ENCODE data around the gene NCKAP1. TPM values are rescaled to one million over a fixed set of nuclear protein-coding genes. Genes with fewer than 3 reads are reported as not detected.
"Not testable (repeated sequence)": the region's sequence is repeated elsewhere in the genome, so short reads cannot be mapped to it uniquely, and the experiment has no call there.

The NCKAP1 gene
- total RNA-seq, 1 experiment from 2014 or later = 76.2 TPM

DNA sequence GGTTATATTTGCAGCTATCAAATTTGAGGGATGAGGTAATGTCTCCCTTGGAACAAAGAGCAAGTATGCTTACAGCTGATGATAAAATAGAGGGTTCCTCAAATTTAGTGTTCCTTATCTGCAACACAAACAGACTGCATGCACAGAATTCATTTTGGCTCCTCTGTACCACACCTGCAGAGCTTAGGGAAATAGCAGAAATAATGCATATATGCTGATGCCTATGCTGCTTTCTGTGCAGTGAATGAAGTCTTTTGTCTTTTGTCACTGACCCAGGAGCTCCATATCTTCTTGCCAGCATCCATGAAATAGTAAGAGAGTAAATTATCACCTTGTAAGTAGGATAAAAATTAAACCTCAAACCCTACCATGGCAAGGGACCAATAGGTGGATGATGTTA, 69.8 kb downstream of the NCKAP1 start:
- Histone ChIP-seq H3K27me3 (ENCODE audit: low read length) (no peaks in the 10 kb centered on the region), H3K4me2 (ENCODE audit: low read length) (no peak overlapping the region), H3F3A (ENCODE audit: low read length, unreplicated experiment) (no peaks in the 10 kb centered on the region), H2AFZ (ENCODE audit: low read length) (no peak overlapping the region), H3K9ac (ENCODE audit: low read length) (no peak overlapping the region), H3K27ac (ENCODE audit: low read length) (no peak overlapping the region), H3K4me3 (ENCODE audit: low read length) (no peak overlapping the region), H3K9me2 (replicated peaks; ENCODE audit: low read length) (no peaks in the 10 kb centered on the region), H3K36me3 (ENCODE audit: low read depth, low read length) (peaks cover 48% of the 10 kb centered on the region), H3K9me3 (ENCODE audit: low read length) (no peaks in the 10 kb centered on the region), H4K20me1 (ENCODE audit: low read length) (no peaks in the 10 kb centered on the region), H3K79me2 (ENCODE audit: low read length) (no peaks in the 10 kb centered on the region), H3K4me1 (ENCODE audit: insufficient read depth, low read length) (no peaks in the 10 kb centered on the region)
- BruUV-seq (replicated peaks) = no TSS peak
- ATAC-seq (no peak), DNase-seq (no peak)
- intact Hi-C loops (cut with micrococcal nuclease) = no loop called here
- CTCF ChIA-PET = no interaction called here
- TF ChIP-seq EZH2 (IDR thresholded peaks at IDR 0.05; ENCODE audit: low read length, unreplicated experiment) = no peak
- TF ChIP-seq, protein P1, sequence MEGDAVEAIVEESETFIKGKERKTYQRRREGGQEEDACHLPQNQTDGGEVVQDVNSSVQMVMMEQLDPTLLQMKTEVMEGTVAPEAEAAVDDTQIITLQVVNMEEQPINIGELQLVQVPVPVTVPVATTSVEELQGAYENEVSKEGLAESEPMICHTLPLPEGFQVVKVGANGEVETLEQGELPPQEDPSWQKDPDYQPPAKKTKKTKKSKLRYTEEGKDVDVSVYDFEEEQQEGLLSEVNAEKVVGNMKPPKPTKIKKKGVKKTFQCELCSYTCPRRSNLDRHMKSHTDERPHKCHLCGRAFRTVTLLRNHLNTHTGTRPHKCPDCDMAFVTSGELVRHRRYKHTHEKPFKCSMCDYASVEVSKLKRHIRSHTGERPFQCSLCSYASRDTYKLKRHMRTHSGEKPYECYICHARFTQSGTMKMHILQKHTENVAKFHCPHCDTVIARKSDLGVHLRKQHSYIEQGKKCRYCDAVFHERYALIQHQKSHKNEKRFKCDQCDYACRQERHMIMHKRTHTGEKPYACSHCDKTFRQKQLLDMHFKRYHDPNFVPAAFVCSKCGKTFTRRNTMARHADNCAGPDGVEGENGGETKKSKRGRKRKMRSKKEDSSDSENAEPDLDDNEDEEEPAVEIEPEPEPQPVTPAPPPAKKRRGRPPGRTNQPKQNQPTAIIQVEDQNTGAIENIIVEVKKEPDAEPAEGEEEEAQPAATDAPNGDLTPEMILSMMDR (conservative IDR thresholded peaks at IDR 0.05; ENCODE audit: low read depth, low read length) = no peak
- TF ChIP-seq EZH2phosphoT487 (IDR thresholded peaks at IDR 0.05; ENCODE audit: borderline replicate concordance, low read length) = no peak
- POLR2A ChIA-PET (ENCODE audit: unreplicated experiment) = no interaction called here

DNA sequence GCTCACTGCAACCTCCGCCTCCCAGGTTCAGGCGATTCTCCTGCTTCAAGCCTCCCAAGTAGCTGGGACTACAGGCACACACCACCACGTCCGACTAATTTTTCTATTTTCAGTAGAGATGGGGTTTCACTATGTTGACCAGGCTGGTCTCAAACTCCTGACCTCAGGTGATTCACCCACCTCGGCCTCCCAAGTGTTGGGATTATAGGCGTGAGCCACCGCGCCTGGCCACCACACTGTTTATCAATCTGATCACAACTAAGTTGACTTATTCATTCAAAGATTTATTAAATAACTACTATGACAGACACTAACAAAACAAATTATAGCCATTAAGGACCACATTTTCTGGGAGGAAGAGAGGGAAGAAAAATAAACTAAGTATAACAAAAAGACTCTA, 71.9 kb downstream of the NCKAP1 start:
- POLR2A ChIA-PET (ENCODE audit: unreplicated experiment); H3K79me2 ChIP-seq (ENCODE audit: low read length); CTCF ChIA-PET; H3K4me2 ChIP-seq (ENCODE audit: low read length); H3K4me3 ChIP-seq (ENCODE audit: low read length); H3K9me3 ChIP-seq (ENCODE audit: low read length); H3K4me1 ChIP-seq (ENCODE audit: insufficient read depth, low read length); H4K20me1 ChIP-seq (ENCODE audit: low read length); H3F3A ChIP-seq (ENCODE audit: low read length, unreplicated experiment); H3K9me2 ChIP-seq (replicated peaks; ENCODE audit: low read length); H3K27ac ChIP-seq (ENCODE audit: low read length); H2AFZ ChIP-seq (ENCODE audit: low read length); BruUV-seq (replicated peaks); ATAC-seq; H3K9ac ChIP-seq (ENCODE audit: low read length); H3K27me3 ChIP-seq (ENCODE audit: low read length); intact Hi-C loops (cut with micrococcal nuclease); DNase-seq: not testable (repeated sequence)
- peaks cover 42% of the 10 kb centered on the region for H3K36me3 ChIP-seq (ENCODE audit: low read depth, low read length)

DNA sequence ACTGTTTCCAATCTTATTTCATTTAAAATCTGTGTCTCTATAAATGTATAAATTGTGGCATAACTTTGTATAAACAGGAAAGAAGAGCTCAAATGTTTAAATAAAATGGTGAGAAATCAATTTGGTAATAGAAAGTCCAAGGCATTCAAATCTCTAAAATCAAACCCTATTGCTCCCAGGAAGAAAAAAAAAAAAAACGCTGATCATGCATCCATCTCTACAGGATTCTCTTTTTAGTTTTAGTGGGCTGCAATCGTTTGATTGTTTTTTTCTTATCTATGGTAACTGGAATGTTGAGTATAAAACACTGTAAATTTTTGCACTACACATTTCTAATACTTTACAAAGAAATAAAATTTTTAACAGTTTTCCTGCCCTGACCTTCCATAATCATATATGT, 75.6 kb downstream of the NCKAP1 start:
- Histone ChIP-seq H4K20me1 (ENCODE audit: low read length) (no peaks in the 10 kb centered on the region), H3K9me2 (replicated peaks; ENCODE audit: low read length) (no peaks in the 10 kb centered on the region), H3K9ac (ENCODE audit: low read length) (no peak overlapping the region), H3K4me2 (ENCODE audit: low read length) (no peak overlapping the region), H3K4me1 (ENCODE audit: insufficient read depth, low read length) (no peaks in the 10 kb centered on the region), H3K79me2 (ENCODE audit: low read length) (no peaks in the 10 kb centered on the region), H3F3A (ENCODE audit: low read length, unreplicated experiment) (no peaks in the 10 kb centered on the region), H3K36me3 (ENCODE audit: low read depth, low read length) (peaks cover 34% of the 10 kb centered on the region), H3K9me3 (ENCODE audit: low read length) (no peaks in the 10 kb centered on the region), H3K27ac (ENCODE audit: low read length) (no peak overlapping the region), H3K4me3 (ENCODE audit: low read length) (no peak overlapping the region), H2AFZ (ENCODE audit: low read length) (no peak overlapping the region), H3K27me3 (ENCODE audit: low read length) (no peaks in the 10 kb centered on the region)
- intact Hi-C loops (cut with micrococcal nuclease) = no loop called here
- CTCF ChIA-PET = no interaction called here
- BruUV-seq (replicated peaks) = no TSS peak
- ATAC-seq (no peak), DNase-seq (no peak)
- TF ChIP-seq EZH2phosphoT487 (IDR thresholded peaks at IDR 0.05; ENCODE audit: borderline replicate concordance, low read length) = no peak
- no peak for TF ChIP-seq EZH2 (IDR thresholded peaks at IDR 0.05; ENCODE audit: low read length, unreplicated experiment)
- TF ChIP-seq, protein P1 (conservative IDR thresholded peaks at IDR 0.05; ENCODE audit: low read depth, low read length) = no peak
- POLR2A ChIA-PET (ENCODE audit: unreplicated experiment) = interaction anchor here (0.6 kb wide), 1 partner anchor 32 kb away, joined by 3 read pairs; no protein-coding TSS in a partner anchor

DNA sequence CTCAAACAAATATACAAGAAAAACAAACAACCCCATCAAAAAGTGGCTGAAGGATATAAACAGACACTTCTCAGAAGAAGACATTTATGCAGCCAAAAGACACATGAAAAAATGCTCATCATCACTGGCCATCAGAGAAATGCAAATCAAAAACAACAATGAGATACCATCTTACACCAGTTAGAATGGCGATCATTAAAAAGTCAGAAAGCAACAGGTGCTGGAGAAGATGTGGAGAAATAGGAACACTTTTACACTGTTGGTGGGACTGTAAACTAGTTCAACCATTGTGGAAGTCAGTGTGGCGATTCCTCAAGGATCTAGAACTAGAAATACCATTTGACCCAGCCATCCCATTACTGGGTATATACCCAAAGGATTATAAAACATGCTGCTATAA, 77.4 kb downstream of the NCKAP1 start:
- H3K4me2 ChIP-seq (ENCODE audit: low read length); H4K20me1 ChIP-seq (ENCODE audit: low read length): not testable (repeated sequence)

More for the DNA sequence above, 77.4 kb downstream of the NCKAP1 start:
- H3K9ac ChIP-seq (ENCODE audit: low read length); H3K4me1 ChIP-seq (ENCODE audit: insufficient read depth, low read length); H3K4me3 ChIP-seq (ENCODE audit: low read length); H3K27ac ChIP-seq (ENCODE audit: low read length); ATAC-seq; H3K9me3 ChIP-seq (ENCODE audit: low read length); H3K9me2 ChIP-seq (replicated peaks; ENCODE audit: low read length); POLR2A ChIA-PET (ENCODE audit: unreplicated experiment); intact Hi-C loops (cut with micrococcal nuclease); DNase-seq; BruUV-seq (replicated peaks); H3K27me3 ChIP-seq (ENCODE audit: low read length); H3F3A ChIP-seq (ENCODE audit: low read length, unreplicated experiment); CTCF ChIA-PET; H2AFZ ChIP-seq (ENCODE audit: low read length); H3K79me2 ChIP-seq (ENCODE audit: low read length): not testable (repeated sequence)
- H3K36me3 ChIP-seq (ENCODE audit: low read depth, low read length) = peaks cover 37% of the 10 kb centered on the region
